ENCODE data around the gene ANKS4B.

- TF ChIP-seq POLR2A (IDR thresholded peaks at IDR 0.05; ENCODE audit: low read length) (no peak), GATA1 (IDR thresholded peaks at IDR 0.05; ENCODE audit: low read depth, low read length) (no peak)
Observed at GRCh38 chr16:21285314-21285713, 51.8 kb downstream of the ANKS4B start.
